Neural crest cell (in vitro differentiated cells): ENCODE results near the gene MRPL22. TPM values are rescaled to one million over a fixed set of nuclear protein-coding genes. Genes with fewer than 3 reads are reported as not detected.
"Not testable (repeated sequence)": the region's sequence is repeated elsewhere in the genome, so short reads cannot be mapped to it uniquely, and the experiment has no call there.

Source experiments
- DNase-seq: peaks from one replicate; pipeline ENCODE4 v3.0.0; 2021; ENCODE audit warnings: low read depth, mixed read lengths, low spot score
- H3K27ac Mint-ChIP-seq: one replicate; pipeline ENCODE4 v1.8.0; 2021; ENCODE audit warnings: mild to moderate bottlenecking, mixed read lengths; ENCODE audit not compliant: unreplicated experiment
- H3K27me3 Mint-ChIP-seq: 2 replicates; pipeline ENCODE4 v1.8.0; 2021; ENCODE audit warnings: low read depth, mild to moderate bottlenecking, mixed read lengths
- H3K36me3 Mint-ChIP-seq: 2 replicates; pipeline ENCODE4 v1.8.0; 2021; ENCODE audit warnings: low read depth, mild to moderate bottlenecking, mixed read lengths
- H3K4me1 Mint-ChIP-seq: 2 replicates; pipeline ENCODE4 v1.8.0; 2021; ENCODE audit warnings: mixed read lengths
- H3K4me3 Mint-ChIP-seq: one replicate; pipeline ENCODE4 v1.8.0; 2021; ENCODE audit warnings: mild to moderate bottlenecking, mixed read lengths
- H3K9me3 Mint-ChIP-seq: 2 replicates; pipeline ENCODE4 v1.8.0; 2021; ENCODE audit warnings: mixed read lengths
- total RNA-seq: library from RNA; stranded (reverse); gene quantifications from 2 replicates; pipeline ENCODE4 v1.2.1, GENCODE V29; 2021
- TF ChIP-seq, protein P1 (sequence below): fragments of 200-600 bp; sonication (generic); conservative IDR thresholded peaks from 2 replicates; pipeline ENCODE4 v1.5.0; 2021; ENCODE audit warnings: antibody characterized with exemption, mild to moderate bottlenecking

Gene MRPL22
- total RNA-seq, 1 donor from 2014 or later, result 59.5 TPM

DNA sequence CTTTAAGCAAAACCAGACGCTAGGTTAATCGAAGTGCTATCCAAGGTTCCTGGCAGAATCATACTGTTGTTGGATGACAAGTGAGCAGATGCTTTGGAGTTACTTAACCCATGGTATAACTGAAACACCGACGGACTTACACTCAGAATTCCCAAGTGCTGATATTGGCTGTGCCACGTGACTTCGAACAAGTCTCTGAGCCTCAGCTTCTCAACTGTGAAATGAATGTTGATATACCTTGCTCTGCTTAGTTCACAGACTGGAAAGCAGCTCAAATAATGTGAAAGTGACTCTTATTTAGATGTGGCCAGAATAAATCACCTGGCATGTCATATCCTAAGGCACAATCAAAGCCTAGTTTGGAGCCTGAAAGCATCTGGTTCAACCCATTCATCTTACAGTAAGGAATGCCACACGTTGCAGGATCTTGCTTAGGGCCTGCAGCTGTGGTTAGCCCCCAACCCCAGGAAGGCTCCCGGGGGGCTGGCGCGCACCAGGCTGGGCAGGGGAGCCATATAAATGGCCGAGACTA is 3.6 kb upstream of the MRPL22 start:
- Mint-ChIP-seq H3K27me3 (no peaks in the 10 kb centered on the region), H3K9me3 (no peaks in the 10 kb centered on the region), H3K27ac (no peak overlapping the region), H3K4me1 (peaks cover 43% of the 10 kb centered on the region), H3K36me3 (peaks cover 4% of the 10 kb centered on the region), H3K4me3 (peak overlapping the region; percentile 97)
- DNase-seq, result no peak
- TF ChIP-seq, protein P1, sequence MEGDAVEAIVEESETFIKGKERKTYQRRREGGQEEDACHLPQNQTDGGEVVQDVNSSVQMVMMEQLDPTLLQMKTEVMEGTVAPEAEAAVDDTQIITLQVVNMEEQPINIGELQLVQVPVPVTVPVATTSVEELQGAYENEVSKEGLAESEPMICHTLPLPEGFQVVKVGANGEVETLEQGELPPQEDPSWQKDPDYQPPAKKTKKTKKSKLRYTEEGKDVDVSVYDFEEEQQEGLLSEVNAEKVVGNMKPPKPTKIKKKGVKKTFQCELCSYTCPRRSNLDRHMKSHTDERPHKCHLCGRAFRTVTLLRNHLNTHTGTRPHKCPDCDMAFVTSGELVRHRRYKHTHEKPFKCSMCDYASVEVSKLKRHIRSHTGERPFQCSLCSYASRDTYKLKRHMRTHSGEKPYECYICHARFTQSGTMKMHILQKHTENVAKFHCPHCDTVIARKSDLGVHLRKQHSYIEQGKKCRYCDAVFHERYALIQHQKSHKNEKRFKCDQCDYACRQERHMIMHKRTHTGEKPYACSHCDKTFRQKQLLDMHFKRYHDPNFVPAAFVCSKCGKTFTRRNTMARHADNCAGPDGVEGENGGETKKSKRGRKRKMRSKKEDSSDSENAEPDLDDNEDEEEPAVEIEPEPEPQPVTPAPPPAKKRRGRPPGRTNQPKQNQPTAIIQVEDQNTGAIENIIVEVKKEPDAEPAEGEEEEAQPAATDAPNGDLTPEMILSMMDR, result no peak

DNA sequence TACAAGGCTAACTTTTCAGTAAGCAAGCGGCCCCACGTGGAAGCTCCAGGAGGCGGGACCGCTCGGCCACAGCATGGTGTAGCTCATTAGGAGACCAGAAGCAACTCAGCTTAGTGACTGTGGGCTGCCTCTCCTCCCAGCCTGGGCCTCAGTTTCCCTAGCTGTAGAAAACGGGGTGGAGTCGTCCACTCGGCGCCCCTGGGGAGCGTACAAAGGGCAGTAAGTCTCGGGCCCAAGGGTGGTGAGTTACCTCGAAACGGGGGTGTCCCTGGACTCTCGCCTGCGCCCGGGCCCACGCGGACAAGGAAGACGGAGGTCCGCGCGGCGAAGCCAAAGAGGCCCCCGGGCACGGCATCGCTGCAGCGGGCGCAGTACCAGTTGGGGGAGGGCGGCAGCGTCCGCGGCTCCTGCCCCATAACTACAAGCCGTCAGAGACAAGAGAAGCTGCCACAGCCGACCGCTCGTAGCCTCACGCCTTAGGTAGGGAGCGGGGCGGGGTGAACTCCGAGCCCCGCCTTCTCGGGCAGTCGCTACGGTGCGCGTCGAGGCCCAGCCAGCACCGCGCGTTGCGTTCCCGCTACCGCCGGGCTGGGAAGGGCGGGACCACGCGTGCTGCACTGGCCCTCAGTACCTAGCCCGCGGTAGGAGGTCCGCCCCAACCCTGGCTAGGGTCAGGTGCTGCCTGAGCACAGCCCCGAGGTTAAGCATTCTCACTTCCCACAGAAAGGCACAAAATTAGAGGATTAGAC is 3.0 kb upstream of the MRPL22 start, which contains the start of gene GEMIN5:
Gene GEMIN5, minus strand, starts transcription at position 494 of the 749 bp plus-strand sequence. Its CDS starts 78 bp downstream, at position 416.
- Mint-ChIP-seq H3K9me3 (no peaks in the 10 kb centered on the region), H3K4me1 (peaks cover 48% of the 10 kb centered on the region), H3K27me3 (no peaks in the 10 kb centered on the region), H3K27ac (peak within 1 kb of the TSS; percentile 82), H3K4me3 (peak within 1 kb of the TSS; percentile 98), H3K36me3 (peaks cover 4% of the 10 kb centered on the region)
- TF ChIP-seq, protein P1, result no peak
- DNase-seq, result peak; percentile 72

GRCh38 chr5:154939387-154939786 is 1.5 kb upstream of the MRPL22 start:
- not testable (repeated sequence) for DNase-seq, H3K27me3 Mint-ChIP-seq, H3K27ac Mint-ChIP-seq, H3K9me3 Mint-ChIP-seq, H3K36me3 Mint-ChIP-seq
- Mint-ChIP-seq H3K4me1 (peaks cover 52% of the 10 kb centered on the region), H3K4me3 (peak overlapping the region; percentile 98)

DNA sequence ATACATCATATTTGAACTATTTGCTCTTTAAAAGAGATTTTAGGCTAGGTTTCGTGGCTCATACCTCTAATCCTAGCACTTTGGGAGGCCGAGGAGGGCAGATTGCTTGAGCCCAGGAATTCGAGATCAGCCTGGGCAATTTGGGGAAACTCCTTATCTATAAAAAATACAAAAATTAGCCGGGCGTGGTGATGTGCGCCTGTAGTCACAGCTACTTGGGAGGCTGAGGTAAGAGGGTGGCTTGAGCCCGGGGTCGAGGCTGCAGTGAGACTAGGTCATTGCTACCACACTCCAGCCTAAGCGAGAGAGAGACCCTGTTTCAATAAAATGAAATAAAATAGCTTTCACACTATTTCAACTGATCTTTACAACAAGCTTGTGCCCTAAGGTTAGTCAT is 500 bp upstream of the MRPL22 start:
- H3K4me1 Mint-ChIP-seq, result peaks cover 50% of the 10 kb centered on the region
- no peaks in the 10 kb centered on the region for H3K9me3 Mint-ChIP-seq
- no peak overlapping the region for H3K27ac Mint-ChIP-seq
- peak overlapping the region; percentile 98 for H3K4me3 Mint-ChIP-seq
- H3K36me3 Mint-ChIP-seq, result no peaks in the 10 kb centered on the region
- no peak for DNase-seq
- H3K27me3 Mint-ChIP-seq, result no peaks in the 10 kb centered on the region
- TF ChIP-seq, protein P1, result no peak

DNA sequence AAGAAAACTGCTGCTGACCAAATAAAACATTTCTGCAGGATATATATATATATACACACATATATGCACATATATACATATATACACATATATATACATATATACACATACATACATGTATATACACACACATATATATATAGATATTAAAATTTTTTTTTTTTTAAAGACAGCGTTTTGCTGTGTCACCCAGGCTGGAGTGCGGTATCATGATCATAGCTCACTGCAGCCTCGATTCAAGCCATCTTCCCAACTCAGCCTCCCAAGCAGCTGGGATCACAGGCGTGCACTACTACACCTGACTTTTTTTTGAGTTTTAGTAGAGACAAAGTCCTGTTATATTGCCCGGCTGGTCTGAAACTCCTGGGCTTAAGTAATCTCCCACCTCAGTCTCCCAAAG is 2.7 kb downstream of the MRPL22 start:
- no peak for DNase-seq
- H3K27ac Mint-ChIP-seq, result no peak overlapping the region
- peak overlapping the region; percentile 44 for H3K4me3 Mint-ChIP-seq
- no peaks in the 10 kb centered on the region for H3K27me3 Mint-ChIP-seq
- H3K4me1 Mint-ChIP-seq, result peaks cover 39% of the 10 kb centered on the region
- H3K9me3 Mint-ChIP-seq, result no peaks in the 10 kb centered on the region
- TF ChIP-seq, protein P1, result no peak
- no peaks in the 10 kb centered on the region for H3K36me3 Mint-ChIP-seq

DNA sequence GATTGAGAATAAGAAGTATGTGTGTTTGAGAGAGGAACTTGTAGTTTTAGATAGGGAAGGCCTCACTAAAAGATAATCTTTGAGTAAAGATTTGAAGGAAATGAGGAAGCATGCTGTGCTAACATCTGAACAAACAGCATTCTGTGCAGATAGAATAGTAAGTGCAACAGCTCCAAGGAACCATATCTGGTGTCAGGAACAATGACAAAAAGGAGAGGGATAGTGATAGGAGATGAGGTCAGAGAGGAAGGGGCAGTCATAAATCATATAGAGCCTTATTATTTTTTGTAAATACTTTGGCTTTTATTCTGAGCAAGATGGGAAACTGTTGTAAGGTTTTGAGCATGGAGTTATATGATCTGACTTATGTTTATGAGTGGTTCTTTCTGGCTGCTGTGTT is 3.8 kb downstream of the MRPL22 start:
- Mint-ChIP-seq H3K9me3 (no peaks in the 10 kb centered on the region), H3K36me3 (no peaks in the 10 kb centered on the region), H3K27me3 (no peaks in the 10 kb centered on the region), H3K4me1 (peaks cover 34% of the 10 kb centered on the region), H3K4me3 (no peak overlapping the region), H3K27ac (no peak overlapping the region)
- TF ChIP-seq, protein P1, result no peak
- DNase-seq, result no peak
